Esophagus muscularis mucosa (tissue), 4 donors: ENCODE data around the gene ATOX1. TPM values are rescaled to one million over a fixed set of nuclear protein-coding genes. Genes with fewer than 3 reads are reported as not detected.

Experiments used
- DNase-seq: peaks from one replicate; pipeline ENCODE4 v3.0.0-alpha.2; 2017; ENCODE audit errors: extremely low spot score
- H3K27ac ChIP-seq, 4 donors: fragments of 200-600 bp; sonication (generic); replicated peaks in 1 of 4; 1 replicate in 3 of 4; 2 replicates in 1 of 4; pipeline ENCODE4 v1.5.1; 2016 to 2019; ENCODE audit warnings: mild to moderate bottlenecking in 1 of 4
- H3K27me3 ChIP-seq, 4 donors: fragments of 200-600 bp; sonication (generic); one replicate each; pipeline versions ENCODE4 v1.5.1 to v1.6.0; 2016 to 2019
- H3K36me3 ChIP-seq, 4 donors: fragments of 200-600 bp; sonication (generic); one replicate each; pipeline ENCODE4 v1.5.1; 2016 to 2019
- H3K4me1 ChIP-seq, 4 donors: fragments of 200-600 bp; sonication (generic); one replicate each; pipeline ENCODE4 v1.5.1; 2016 to 2019
- H3K4me3 ChIP-seq, 4 donors: fragments of 200-600 bp; sonication (generic); 1 replicate in 2 of 4; 2 replicates in 2 of 4; pipeline ENCODE4 v1.5.1; 2016 to 2019; ENCODE audit warnings: mild to moderate bottlenecking in 4 of 4, moderate library complexity in 1 of 4
- H3K9me3 ChIP-seq, 4 donors: fragments of 200-600 bp; sonication (generic); 1 replicate in 3 of 4; 2 replicates in 1 of 4; pipeline ENCODE4 v1.5.1; 2016 to 2019
- EP300 ChIP-seq: sonication (generic); formaldehyde crosslinking; IDR thresholded peaks from one replicate; pipeline ENCODE4 v1.6.1; 2017; ENCODE audit warnings: antibody characterized with exemption
- POLR2A ChIP-seq: fragments of 450-650 bp; IDR thresholded peaks from one replicate; pipeline ENCODE4 v1.6.1; 2017; ENCODE audit warnings: antibody characterized with exemption, moderate library complexity, mild to moderate bottlenecking, low read depth
- POLR2AphosphoS5 ChIP-seq, 2 donors: sonication (generic); formaldehyde crosslinking; IDR thresholded peaks; one replicate each; pipeline ENCODE4 v1.6.1; 2017; ENCODE audit warnings: antibody characterized with exemption in 2 of 2
- WGBS: methylation state at CpG from one replicate; pipeline ENCODE4 v1.1.5; 2018; 5-methylcytosine and 5-hydroxymethylcytosine counted together
- intact Hi-C: fragments of 100-400 bp; cut with DNase I; formaldehyde crosslinking; loops from one replicate; pipeline ENCODE4 v1.15.1; 2023
- total RNA-seq, 4 donors: library from RNA; depleted of rRNA; stranded (reverse); fragments of >200 nt; gene quantifications; one replicate each; pipeline versions ENCODE4 v1.1.0 to v1.2.1, GENCODE V29; 2016
- TF ChIP-seq, protein P1 (sequence below), 3 experiments: fragments of 200-600 bp in 2 of 3; fragments of 450-650 bp in 1 of 3; sonication (generic) in 2 of 3; IDR thresholded peaks; one replicate each; pipeline ENCODE4 v1.5.1; 2017 to 2019; ENCODE audit warnings: antibody characterized with exemption in 3 of 3, mild to moderate bottlenecking in 2 of 3, moderate library complexity in 1 of 3

ATOX1 gene
- total RNA-seq, 4 donors from 2014 or later = 101 to 144 (median 114) TPM

DNA sequence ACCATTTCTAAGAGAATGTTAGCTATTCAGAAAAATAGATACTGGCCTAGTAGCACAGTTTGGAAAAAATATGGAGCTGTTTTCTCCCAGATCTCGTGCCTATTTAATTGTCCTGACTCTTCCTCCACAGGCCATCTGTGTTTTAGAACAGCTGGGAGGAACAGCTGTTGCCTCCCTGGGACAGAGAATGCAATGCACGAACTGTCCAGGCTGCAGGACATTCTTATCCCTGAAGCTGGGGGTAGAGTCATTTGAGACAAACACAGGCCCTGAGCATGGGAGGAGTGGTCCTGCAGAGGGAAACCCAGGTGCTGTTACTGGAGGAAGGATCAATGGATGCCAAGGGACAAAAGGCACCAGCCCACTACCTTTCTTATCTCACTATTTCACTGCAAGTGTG lies 50.9 kb downstream of the ATOX1 start:
- H3K9me3 ChIP-seq = no peaks in the 10 kb centered on the region
- no peaks in the 10 kb centered on the region for H3K36me3 ChIP-seq
- TF ChIP-seq, protein P1, sequence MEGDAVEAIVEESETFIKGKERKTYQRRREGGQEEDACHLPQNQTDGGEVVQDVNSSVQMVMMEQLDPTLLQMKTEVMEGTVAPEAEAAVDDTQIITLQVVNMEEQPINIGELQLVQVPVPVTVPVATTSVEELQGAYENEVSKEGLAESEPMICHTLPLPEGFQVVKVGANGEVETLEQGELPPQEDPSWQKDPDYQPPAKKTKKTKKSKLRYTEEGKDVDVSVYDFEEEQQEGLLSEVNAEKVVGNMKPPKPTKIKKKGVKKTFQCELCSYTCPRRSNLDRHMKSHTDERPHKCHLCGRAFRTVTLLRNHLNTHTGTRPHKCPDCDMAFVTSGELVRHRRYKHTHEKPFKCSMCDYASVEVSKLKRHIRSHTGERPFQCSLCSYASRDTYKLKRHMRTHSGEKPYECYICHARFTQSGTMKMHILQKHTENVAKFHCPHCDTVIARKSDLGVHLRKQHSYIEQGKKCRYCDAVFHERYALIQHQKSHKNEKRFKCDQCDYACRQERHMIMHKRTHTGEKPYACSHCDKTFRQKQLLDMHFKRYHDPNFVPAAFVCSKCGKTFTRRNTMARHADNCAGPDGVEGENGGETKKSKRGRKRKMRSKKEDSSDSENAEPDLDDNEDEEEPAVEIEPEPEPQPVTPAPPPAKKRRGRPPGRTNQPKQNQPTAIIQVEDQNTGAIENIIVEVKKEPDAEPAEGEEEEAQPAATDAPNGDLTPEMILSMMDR (IDR thresholded peaks at IDR 0.05) = no peak
- no peak for TF ChIP-seq EP300
- TF ChIP-seq POLR2A = no peak
- TF ChIP-seq POLR2AphosphoS5 (IDR thresholded peaks at IDR 0.05) = no peak
- 74% methylated on average over 2 of the region's 2 CpGs for WGBS
- H3K4me1 ChIP-seq = peaks cover 0 to 4% (median under 1%) of the 10 kb centered on the region in 4 donors
- H3K27me3 ChIP-seq = no peaks in the 10 kb centered on the region
- intact Hi-C loops = no loop called here
- no peak overlapping the region for H3K4me3 ChIP-seq
- H3K27ac ChIP-seq = no peak overlapping the region
- no peak for DNase-seq

DNA sequence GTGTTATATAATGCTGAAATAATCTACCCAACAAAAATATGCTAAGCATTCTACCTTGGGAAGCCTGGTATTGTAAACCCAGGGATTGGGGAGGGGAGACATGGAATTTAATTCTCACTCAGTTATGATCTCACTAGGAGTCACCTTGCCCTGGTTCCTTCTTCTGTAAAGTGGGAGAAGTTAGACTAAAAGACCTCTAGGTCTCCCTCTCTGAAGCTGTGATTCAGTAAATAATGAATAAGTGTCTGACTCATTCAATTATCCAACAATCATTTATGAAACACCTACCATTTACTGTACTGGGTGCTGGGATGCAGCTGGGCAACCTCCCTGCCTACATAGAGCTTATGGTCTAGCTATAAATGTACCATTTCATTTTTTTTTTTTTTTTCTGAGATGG lies 51.5 kb downstream of the ATOX1 start:
- no peak for DNase-seq
- H3K4me3 ChIP-seq = no peak overlapping the region
- no peaks in the 10 kb centered on the region for H3K27me3 ChIP-seq
- peaks cover 0 to 8% (median 3%) of the 10 kb centered on the region in 4 donors for H3K4me1 ChIP-seq
- intact Hi-C loops = no loop called here
- no peaks in the 10 kb centered on the region for H3K9me3 ChIP-seq
- H3K36me3 ChIP-seq = no peaks in the 10 kb centered on the region
- TF ChIP-seq EP300 (no peak), POLR2A (no peak), POLR2AphosphoS5 (IDR thresholded peaks at IDR 0.05) (no peak)
- TF ChIP-seq, protein P1 (IDR thresholded peaks at IDR 0.05) = no peak
- H3K27ac ChIP-seq = no peak overlapping the region

DNA sequence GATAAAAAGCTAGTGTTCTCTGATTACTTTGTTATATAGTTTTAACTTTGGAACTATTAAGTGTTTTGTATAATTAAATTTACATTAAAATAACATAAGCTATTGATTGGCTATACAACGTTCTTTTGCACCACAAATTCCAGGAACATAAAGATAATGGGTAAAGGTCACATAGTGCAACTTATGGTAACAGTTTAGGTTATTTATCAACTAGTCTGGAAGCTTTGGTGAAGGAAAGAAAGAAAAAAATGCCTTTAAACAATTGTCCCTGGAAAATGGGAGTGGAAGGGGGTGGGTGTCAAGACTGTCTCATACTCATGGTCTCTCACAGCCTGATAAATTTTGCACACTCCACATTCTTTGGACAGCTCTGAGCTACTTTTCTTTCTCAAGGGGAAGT lies 54.7 kb downstream of the ATOX1 start:
- TF ChIP-seq EP300 (no peak), POLR2A (no peak), POLR2AphosphoS5 (IDR thresholded peaks at IDR 0.05) (no peak)
- TF ChIP-seq, protein P1 (IDR thresholded peaks at IDR 0.05) = no peak
- Histone ChIP-seq H3K9me3 (no peaks in the 10 kb centered on the region), H3K36me3 (no peaks in the 10 kb centered on the region), H3K27ac (no peak overlapping the region), H3K27me3 (no peaks in the 10 kb centered on the region), H3K4me3 (no peak overlapping the region), H3K4me1 (peaks cover 8 to 24% (median 21%) of the 10 kb centered on the region in 4 donors)
- DNase-seq = no peak
- intact Hi-C loops = no loop called here
- WGBS = 75% methylated on average over 1 of the region's 1 CpG

GRCh38 chr5:151703227-151703626 lies 55.2 kb downstream of the ATOX1 start:
- intact Hi-C loops = no loop called here
- Histone ChIP-seq H3K9me3 (no peaks in the 10 kb centered on the region), H3K27me3 (no peaks in the 10 kb centered on the region), H3K27ac (no peak overlapping the region), H3K36me3 (no peaks in the 10 kb centered on the region), H3K4me1 (peaks cover 8 to 29% (median 26%) of the 10 kb centered on the region in 4 donors), H3K4me3 (no peak overlapping the region)
- WGBS = 50% methylated on average over 1 of the region's 1 CpG
- TF ChIP-seq POLR2AphosphoS5 (IDR thresholded peaks at IDR 0.05) = no peak
- TF ChIP-seq, protein P1 (IDR thresholded peaks at IDR 0.05) = no peak
- DNase-seq = no peak

- no peak overlapping the region for H3K4me3 ChIP-seq
- no peak for DNase-seq
- intact Hi-C loops = no loop called here
- H3K27ac ChIP-seq = no peak overlapping the region
- TF ChIP-seq EP300 (no peak), POLR2A (no peak), POLR2AphosphoS5 (IDR thresholded peaks at IDR 0.05) (no peak)
- TF ChIP-seq, protein P1 (IDR thresholded peaks at IDR 0.05) = no peak
- no peaks in the 10 kb centered on the region for H3K9me3 ChIP-seq
- H3K4me1 ChIP-seq = peaks cover 12 to 53% (median 45%) of the 10 kb centered on the region in 4 donors
- H3K36me3 ChIP-seq = no peaks in the 10 kb centered on the region
- no peaks in the 10 kb centered on the region for H3K27me3 ChIP-seq
These were observed 57.6 kb downstream of the ATOX1 start for GRCh38 chr5:151700820-151701219.
